T-helper 2 cell treated with Interferon-gamma antibody and Interleukin-4, amounts not matched to agents 100 ng/mL and 5 ng/mL, for 36 hours (primary cell): ENCODE data around the gene CRYBG3. TPM values are rescaled to one million over a fixed set of nuclear protein-coding genes. Genes with fewer than 3 reads are reported as not detected.

Experiments
- intact Hi-C: fragments of 100-400 bp; cut with micrococcal nuclease; formaldehyde crosslinking; loops from one replicate; pipeline ENCODE4 v1.15.1; 2023
- total RNA-seq: library from RNA; stranded (reverse); gene quantifications from 2 replicates; pipeline ENCODE4 v1.2.3, GENCODE V29; 2022

The CRYBG3 gene
- total RNA-seq, 1 donor from 2014 or later: 8.3 TPM

GRCh38 chr3:97892852-97893251 lies 71.0 kb downstream of the CRYBG3 start:
- intact Hi-C loops: no loop called here

DNA sequence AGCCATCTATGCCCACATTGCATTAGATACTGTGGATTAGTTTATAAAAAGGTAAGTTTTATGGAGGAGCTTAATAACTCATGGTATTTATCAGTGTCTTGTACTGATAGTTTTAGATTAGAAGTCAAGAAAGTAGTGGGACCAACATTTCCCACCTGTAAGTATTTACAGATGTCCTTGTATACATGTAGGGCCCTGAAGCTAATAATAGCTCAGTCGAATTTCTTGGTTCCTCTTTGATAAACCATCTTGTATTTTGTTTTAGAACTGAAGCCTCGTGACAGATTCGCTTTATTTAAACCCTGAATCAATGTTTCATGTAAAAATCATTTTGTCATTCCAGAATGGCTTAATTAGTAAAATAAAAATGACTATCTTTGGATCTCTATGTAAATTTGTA lies 73.4 kb downstream of the CRYBG3 start:
- intact Hi-C loops: no loop called here

- intact Hi-C loops: no loop called here
These were observed 74.3 kb downstream of the CRYBG3 start for GRCh38 chr3:97896129-97896528.

DNA sequence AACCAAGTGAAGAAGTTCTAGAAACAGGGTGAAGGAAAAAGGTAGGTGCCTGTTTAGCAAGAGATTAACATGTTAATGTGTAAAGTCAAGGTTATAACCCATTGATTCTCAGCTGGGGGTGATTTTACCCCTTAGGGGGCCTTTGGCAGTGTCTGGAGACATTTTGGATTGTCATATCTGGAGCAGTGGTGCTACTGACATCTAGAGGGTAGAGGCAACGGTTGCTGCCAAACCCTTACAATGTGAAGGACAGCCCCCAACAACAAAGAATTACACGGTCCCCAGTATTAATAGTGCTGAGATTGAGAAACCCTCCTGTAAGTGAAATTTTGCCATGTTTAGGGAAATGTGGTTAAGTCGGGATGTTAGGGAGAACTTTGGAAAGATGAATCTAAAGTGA lies 74.7 kb downstream of the CRYBG3 start:
- intact Hi-C loops: no loop called here

DNA sequence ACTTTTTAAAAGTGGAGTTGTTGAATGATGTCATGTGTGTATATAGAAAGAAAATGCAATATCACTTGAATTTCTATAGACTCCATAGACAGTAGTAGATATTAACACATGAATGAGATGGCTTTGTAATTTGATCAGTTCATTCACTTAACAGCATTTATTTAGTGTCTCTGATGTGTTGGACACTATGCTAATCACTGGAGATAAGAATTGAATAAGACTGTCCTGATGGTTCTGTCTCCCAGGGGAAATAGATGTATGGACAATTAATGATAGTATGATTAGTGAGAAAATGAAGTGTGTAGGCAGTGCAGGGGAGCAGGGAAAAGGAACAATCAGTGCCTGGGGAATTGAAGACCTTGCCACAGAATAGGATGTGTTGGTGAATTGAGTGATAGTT lies 77.5 kb downstream of the CRYBG3 start:
- intact Hi-C loops: no loop called here

GRCh38 chr3:97901313-97902248 lies 79.8 kb downstream of the CRYBG3 start:
- intact Hi-C loops: no loop called here

DNA sequence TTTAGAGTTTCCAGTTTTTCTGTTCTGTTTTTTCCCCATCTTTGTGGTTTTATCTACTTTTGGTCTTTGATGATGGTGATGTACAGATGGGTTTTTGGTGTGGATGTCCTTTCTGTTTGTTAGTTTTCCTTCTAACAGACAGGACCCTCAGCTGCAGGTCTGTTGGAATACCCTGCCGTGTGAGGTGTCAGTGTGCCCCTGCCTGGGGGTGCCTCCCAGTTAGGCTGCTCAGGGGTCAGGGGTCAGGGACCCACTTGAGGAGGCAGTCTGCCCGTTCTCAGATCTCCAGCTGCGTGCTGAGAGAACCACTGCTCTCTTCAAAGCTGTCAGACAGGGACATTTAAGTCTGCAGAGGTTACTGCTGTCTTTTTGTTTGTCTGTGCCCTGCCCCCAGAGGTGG lies 88.0 kb downstream of the CRYBG3 start:
- intact Hi-C loops: loop anchor here (2.0 kb wide), 3 partner anchors 37 to 87 kb away; partner anchors contain the start of gene CRYBG3

DNA sequence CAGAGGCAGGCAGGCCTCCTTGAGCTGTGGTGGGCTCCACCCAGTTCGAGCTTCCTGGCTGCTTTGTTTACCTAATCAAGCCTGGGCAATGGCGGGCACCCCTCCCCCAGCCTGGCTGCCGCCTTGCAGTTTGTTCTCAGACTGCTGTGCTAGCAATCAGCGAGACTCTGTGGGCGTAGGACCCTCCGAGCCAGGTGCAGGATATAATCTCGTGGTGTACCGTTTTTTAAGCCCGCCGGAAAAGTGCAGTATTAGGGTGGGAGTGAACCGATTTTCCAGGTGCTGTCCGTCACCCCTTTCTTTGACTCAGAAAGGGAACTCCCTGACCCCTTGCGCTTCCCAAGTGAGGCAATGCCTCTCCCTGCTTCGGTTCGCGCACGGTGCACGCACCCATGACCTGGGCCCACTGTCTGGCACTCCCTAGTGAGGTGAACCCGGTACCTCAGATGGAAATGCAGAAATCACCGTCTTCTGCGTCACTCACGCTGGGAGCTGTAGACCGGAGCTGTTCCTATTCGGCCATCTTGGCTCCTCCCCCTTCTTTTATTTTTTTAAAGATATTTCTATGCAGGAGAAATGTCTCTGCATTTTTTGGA lies 88.5 kb downstream of the CRYBG3 start:
- intact Hi-C loops: loop anchor here (2.0 kb wide), 3 partner anchors 38 to 88 kb away; partner anchors contain the start of gene CRYBG3

- intact Hi-C loops: loop anchor here (2.0 kb wide), 3 partner anchors 38 to 88 kb away; partner anchors contain the start of gene CRYBG3
These were observed 89.1 kb downstream of the CRYBG3 start for GRCh38 chr3:97910931-97911351.

GRCh38 chr3:97911459-97911858 lies 89.6 kb downstream of the CRYBG3 start:
- intact Hi-C loops: loop anchor here (2.0 kb wide), 3 partner anchors 39 to 89 kb away; partner anchors contain the start of gene CRYBG3

- intact Hi-C loops: no loop called here
These were observed 92.6 kb downstream of the CRYBG3 start for GRCh38 chr3:97914388-97914787.

DNA sequence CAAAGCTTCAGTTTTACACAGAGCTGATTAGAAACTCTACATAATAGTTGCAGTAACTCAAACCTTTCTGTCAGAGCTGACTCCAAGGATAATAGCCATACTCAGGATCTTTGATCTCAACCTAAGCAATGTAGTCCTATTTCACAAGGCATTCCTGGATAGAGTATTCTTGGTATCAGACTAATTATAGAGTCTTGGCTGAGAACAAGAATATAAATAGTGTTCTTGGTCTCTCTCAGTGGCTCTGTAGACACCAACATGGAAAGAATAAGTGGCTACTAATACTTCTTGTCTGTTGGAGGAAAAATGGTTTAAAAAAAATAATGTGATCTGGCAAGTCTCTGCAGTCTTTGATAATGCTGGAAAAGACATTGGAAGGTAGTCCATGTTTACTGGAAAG lies 94.8 kb downstream of the CRYBG3 start:
- intact Hi-C loops: no loop called here

DNA sequence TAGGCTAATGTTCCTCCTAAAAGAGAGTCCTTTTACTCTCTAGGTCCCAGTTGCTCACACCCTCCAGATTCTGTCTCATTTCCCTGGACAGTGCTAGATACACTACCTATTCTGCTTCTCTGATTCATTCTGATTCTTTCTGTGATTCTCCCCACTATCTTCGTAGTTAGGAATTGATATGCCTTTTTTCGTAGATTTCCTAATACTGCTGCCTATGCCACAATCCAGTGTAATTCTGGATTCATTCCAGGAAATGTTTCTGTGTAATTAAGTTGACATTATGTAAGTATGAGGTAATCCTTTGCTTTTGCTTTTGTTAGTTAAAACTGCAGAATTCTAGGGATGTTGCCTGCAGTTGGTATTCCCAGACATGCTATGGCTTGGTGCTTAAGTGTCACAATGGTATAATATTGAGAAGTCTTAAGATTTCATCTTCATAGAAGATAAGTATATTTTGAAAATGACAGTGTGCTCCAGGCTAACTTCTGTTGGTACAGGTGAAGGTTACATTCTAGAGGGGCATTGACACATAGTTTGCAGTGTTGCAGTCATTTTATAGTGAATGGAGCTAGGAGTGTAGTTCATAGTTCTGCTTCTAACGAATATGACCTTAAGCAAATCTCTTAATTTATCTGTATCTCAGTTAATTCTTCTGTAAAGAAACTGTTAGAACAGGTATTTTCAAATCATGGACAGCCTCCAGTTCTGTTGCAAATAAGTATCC lies 96.2 kb downstream of the CRYBG3 start:
- intact Hi-C loops: no loop called here

GRCh38 chr3:97927704-97928103 lies 105.9 kb downstream of the CRYBG3 start:
- intact Hi-C loops: no loop called here

DNA sequence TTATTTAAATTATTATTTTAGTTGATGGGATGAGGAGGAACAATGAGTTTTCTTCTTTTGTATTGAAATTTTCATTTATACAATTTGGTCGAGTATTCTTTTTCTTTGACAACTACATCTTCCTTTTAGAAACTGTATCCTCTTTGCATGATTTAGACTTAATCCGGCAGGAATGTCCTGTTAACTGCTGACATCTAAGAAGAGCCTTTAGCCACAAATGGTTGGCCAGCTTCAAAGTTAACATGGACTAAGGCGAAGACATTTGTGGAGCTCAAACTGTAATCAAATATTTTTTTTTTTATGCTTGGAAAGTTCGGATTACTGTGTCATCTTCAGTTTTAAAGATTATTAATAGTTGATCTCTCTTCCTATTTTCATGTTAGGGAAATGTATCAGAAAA lies 107.2 kb downstream of the CRYBG3 start:
- intact Hi-C loops: no loop called here

- intact Hi-C loops: no loop called here
These were observed 108.2 kb downstream of the CRYBG3 start for GRCh38 chr3:97930018-97930417.

- intact Hi-C loops: no loop called here
These were observed 109.4 kb downstream of the CRYBG3 start for GRCh38 chr3:97931218-97931617.

DNA sequence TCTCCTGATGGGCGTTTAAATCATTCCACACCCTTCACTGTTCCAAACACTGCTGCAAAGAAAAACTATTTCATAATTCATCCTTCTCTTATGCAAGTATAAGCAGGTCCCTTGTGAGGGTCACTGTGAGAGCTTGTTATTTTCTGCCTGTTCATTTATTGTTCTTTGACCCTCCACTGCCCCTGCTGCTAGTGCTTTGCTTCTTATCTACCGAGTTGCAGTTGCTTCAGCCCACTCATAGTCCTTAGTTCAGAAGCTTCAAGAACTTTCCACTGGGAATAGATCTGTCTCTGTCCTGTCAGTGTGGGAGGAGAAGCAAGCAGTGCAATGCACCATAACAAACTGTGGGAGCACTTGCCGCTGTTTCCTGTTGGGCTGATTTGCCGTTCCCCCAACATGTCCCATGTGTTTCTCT lies 110.6 kb downstream of the CRYBG3 start:
- intact Hi-C loops: no loop called here

GRCh38 chr3:97934980-97935695 lies 113.3 kb downstream of the CRYBG3 start:
- intact Hi-C loops: no loop called here

DNA sequence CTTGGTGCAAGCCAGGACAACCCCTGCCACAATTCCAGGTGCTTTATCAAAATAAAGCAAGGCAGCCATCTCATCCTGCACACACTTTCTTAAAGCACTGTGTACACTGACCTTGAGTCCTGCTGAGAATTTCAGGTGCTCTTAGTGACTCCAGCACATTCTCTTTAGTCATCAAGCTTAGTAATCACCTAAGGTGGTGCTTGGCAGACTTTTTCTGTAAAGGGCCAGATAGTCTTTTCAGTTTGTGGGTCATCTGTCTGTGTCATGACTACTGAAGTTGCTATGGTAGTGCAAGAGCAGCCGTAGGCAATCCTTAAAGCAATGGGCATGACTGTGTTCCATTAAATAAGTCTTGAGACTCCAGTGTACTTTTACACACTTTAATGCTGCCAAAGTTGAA lies 114.0 kb downstream of the CRYBG3 start:
- intact Hi-C loops: no loop called here

- intact Hi-C loops: no loop called here
These were observed 115.4 kb downstream of the CRYBG3 start for GRCh38 chr3:97937205-97937604.
